ENCODE data around the gene ZFYVE9.
"Not testable (repeated sequence)": the region's sequence is repeated elsewhere in the genome, so short reads cannot be mapped to it uniquely, and the experiment has no call there.

The ZFYVE9 gene

DNA sequence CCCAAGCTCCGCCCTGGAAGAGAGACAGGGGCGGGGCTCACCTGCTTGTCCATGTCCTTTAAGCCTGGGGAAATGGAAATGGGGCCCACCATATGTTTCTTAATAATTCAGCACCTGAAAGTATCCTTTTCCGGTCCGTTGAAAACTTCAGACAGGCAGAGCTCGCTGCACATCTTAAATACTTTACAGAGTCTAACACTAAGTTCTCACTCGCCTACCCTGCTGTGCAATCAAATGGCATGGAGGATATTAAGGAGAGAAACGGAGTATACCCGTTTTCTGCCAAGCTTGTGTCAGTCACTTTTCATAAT lies 224.6 kb downstream of the ZFYVE9 start:
- H3K9me3 ChIP-seq (ENCODE audit: insufficient read depth, low read depth, low read length), result no peaks in the 10 kb centered on the region
- no peak overlapping the region for H2AK5ac ChIP-seq (ENCODE audit: low read length)
- H4K12ac ChIP-seq (ENCODE audit: low read depth, low read length), result no peak overlapping the region
- no peak overlapping the region for H3K27ac ChIP-seq (ENCODE audit: low read depth, low read length)
- H3K4me1 ChIP-seq (ENCODE audit: control insufficient read depth in 1 of 2, insufficient read depth in 2 of 2, low read length in 2 of 2), result peaks cover 11 to 12% of the 10 kb centered on the region in 2 experiments
- H3K23ac ChIP-seq (ENCODE audit: low read length), result no peak overlapping the region
- H3K9ac ChIP-seq (ENCODE audit: low read length), result no peak overlapping the region
- H3K4ac ChIP-seq (ENCODE audit: low read depth, low read length), result no peak overlapping the region
- peaks cover 10% of the 10 kb centered on the region for H3K79me1 ChIP-seq (ENCODE audit: low read length)
- H3K4me3 ChIP-seq (ENCODE audit: low read depth, low read length), result peak overlapping the region; percentile 85
- H3K79me2 ChIP-seq (ENCODE audit: control insufficient read depth, insufficient read depth, low read length, poor library complexity), result peaks cover 12% of the 10 kb centered on the region
- peak overlapping the region; percentile 22 for H3K4me2 ChIP-seq (ENCODE audit: low read length)
- no peak overlapping the region for H2AFZ ChIP-seq (ENCODE audit: insufficient read depth, low read length, poor library complexity)
- H3K18ac ChIP-seq (ENCODE audit: low read length), result no peak overlapping the region
- peak overlapping the region; percentile 37 for H4K8ac ChIP-seq (ENCODE audit: low read depth, low read length)
- no peak for DNase-seq
- H2BK12ac ChIP-seq (ENCODE audit: low read length), result no peak overlapping the region
- H3K14ac ChIP-seq (ENCODE audit: low read length), result no peak overlapping the region
- no peak overlapping the region for H2BK5ac ChIP-seq (ENCODE audit: low read depth, low read length, poor library complexity)
- H3K36me3 ChIP-seq (ENCODE audit: control insufficient read depth in 1 of 2, insufficient read depth in 2 of 2, low read length in 2 of 2), result peaks cover 11 to 20% of the 10 kb centered on the region in 2 experiments
- no peak overlapping the region for H2BK120ac ChIP-seq (ENCODE audit: insufficient read depth, low read length, poor library complexity)
- H3K27me3 ChIP-seq (ENCODE audit: insufficient read depth, low read length), result no peaks in the 10 kb centered on the region
- H4K91ac ChIP-seq (ENCODE audit: low read depth, low read length), result no peak overlapping the region
- no CpG with 5 or more reads among the region's 8 CpGs for WGBS (ENCODE audit: extremely low coverage, insufficient coverage, insufficient read length)

DNA sequence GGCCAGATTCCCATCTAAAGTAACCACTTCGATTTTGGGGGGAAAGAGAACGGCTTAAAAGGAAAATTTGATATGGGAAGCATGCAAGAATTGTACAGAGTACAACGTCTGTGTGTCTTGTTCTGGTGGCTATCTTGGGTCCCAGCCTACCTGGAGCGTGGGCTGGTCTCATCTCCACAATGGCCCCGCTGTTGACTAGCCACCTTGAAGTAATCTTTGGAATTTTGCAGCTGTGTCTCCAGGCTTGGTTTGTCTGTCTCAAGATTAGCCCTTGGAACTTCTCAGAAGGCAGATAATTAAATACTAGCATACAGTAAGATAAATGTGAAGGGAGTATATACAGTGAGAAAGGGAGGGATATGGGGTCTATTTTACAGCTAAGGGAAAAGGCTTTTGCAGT lies 225.4 kb downstream of the ZFYVE9 start:
- Histone ChIP-seq H2BK120ac (ENCODE audit: insufficient read depth, low read length, poor library complexity) (no peak overlapping the region), H2AK5ac (ENCODE audit: low read length) (no peak overlapping the region), H3K4ac (ENCODE audit: low read depth, low read length) (no peak overlapping the region), H2AFZ (ENCODE audit: insufficient read depth, low read length, poor library complexity) (no peak overlapping the region), H4K12ac (ENCODE audit: low read depth, low read length) (no peak overlapping the region), H3K4me2 (ENCODE audit: low read length) (no peak overlapping the region), H3K23ac (ENCODE audit: low read length) (no peak overlapping the region), H3K79me2 (ENCODE audit: control insufficient read depth, insufficient read depth, low read length, poor library complexity) (peaks cover 12% of the 10 kb centered on the region), H3K9me3 (ENCODE audit: insufficient read depth, low read depth, low read length) (no peaks in the 10 kb centered on the region), H3K9ac (ENCODE audit: low read length) (no peak overlapping the region), H4K8ac (ENCODE audit: low read depth, low read length) (no peak overlapping the region), H3K4me3 (ENCODE audit: low read depth, low read length) (no peak overlapping the region), H4K91ac (ENCODE audit: low read depth, low read length) (no peak overlapping the region), H3K36me3 (ENCODE audit: control insufficient read depth in 1 of 2, insufficient read depth in 2 of 2, low read length in 2 of 2) (peaks cover 4 to 13% of the 10 kb centered on the region in 2 experiments), H3K4me1 (ENCODE audit: control insufficient read depth in 1 of 2, insufficient read depth in 2 of 2, low read length in 2 of 2) (peaks cover 11 to 12% of the 10 kb centered on the region in 2 experiments), H3K79me1 (ENCODE audit: low read length) (peaks cover 10% of the 10 kb centered on the region), H3K14ac (ENCODE audit: low read length) (no peak overlapping the region), H3K27me3 (ENCODE audit: insufficient read depth, low read length) (no peaks in the 10 kb centered on the region), H2BK12ac (ENCODE audit: low read length) (no peak overlapping the region), H3K27ac (ENCODE audit: low read depth, low read length) (no peak overlapping the region), H2BK5ac (ENCODE audit: low read depth, low read length, poor library complexity) (no peak overlapping the region), H3K18ac (ENCODE audit: low read length) (no peak overlapping the region)
- no CpG with 5 or more reads among the region's 5 CpGs for WGBS (ENCODE audit: extremely low coverage, insufficient coverage, insufficient read length)
- DNase-seq, result no peak

DNA sequence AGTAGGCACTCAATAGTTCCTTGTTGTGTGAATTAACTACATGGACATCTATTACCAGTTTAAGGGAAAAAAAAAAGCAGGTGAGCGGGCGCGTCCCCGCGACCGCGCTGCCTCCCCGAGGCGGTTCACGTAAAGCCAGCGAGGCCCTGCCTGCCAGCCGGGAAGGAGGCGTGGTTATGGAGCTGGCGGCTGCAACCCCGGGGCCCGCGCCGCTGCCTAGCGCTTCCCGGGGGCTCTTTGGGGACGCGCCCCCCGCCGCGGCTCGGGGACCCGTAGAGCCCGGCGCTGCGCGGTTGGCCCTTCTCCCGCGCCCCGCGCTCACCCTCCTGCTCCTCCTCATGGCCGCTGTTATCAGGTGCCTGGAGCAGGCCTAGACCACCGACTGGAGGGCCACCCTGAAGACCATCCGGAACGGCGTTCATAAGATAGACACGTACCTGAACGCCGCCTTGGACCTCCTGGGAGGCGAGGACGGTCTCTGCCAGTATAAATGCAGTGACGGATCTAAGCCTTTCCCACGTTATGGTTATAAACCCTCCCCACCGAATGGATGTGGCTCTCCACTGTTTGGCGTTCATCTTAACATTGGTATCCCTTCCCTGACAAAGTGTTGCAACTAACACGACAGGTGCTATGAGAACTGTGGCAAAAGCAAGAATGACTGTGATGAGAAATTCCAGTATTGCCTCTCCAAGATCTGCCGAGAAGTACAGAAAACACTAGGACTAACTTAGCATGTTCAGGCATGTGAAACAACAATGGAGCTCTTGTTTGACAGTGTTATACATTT lies 226.7 kb downstream of the ZFYVE9 start:
- H3K4ac ChIP-seq (ENCODE audit: low read depth, low read length), result no peak overlapping the region
- H3K4me2 ChIP-seq (ENCODE audit: low read length), result peak overlapping the region; percentile 89
- H2AK5ac ChIP-seq (ENCODE audit: low read length), result no peak overlapping the region
- peaks cover 12% of the 10 kb centered on the region for H3K79me2 ChIP-seq (ENCODE audit: control insufficient read depth, insufficient read depth, low read length, poor library complexity)
- H3K27ac ChIP-seq (ENCODE audit: low read depth, low read length), result no peak overlapping the region
- peak overlapping the region; percentile 72 for H4K8ac ChIP-seq (ENCODE audit: low read depth, low read length)
- WGBS (ENCODE audit: extremely low coverage, insufficient coverage, insufficient read length), result no CpG with 5 or more reads among the region's 51 CpGs
- peak overlapping the region; percentile 82 for H3K4me3 ChIP-seq (ENCODE audit: low read depth, low read length)
- H3K4me1 ChIP-seq (ENCODE audit: control insufficient read depth in 1 of 2, insufficient read depth in 2 of 2, low read length in 2 of 2), result peaks cover 11 to 12% of the 10 kb centered on the region in 2 experiments
- H3K9ac ChIP-seq (ENCODE audit: low read length), result peak overlapping the region; percentile 73
- H4K91ac ChIP-seq (ENCODE audit: low read depth, low read length), result peak overlapping the region; percentile 41
- peak overlapping the region; percentile 8 for H3K18ac ChIP-seq (ENCODE audit: low read length)
- peak; percentile 46 to 69 for DNase-seq
- H4K12ac ChIP-seq (ENCODE audit: low read depth, low read length), result no peak overlapping the region
- no peaks in the 10 kb centered on the region for H3K9me3 ChIP-seq (ENCODE audit: insufficient read depth, low read depth, low read length)
- H3K79me1 ChIP-seq (ENCODE audit: low read length), result peaks cover 10% of the 10 kb centered on the region
- peak overlapping the region; percentile 80 for H2AFZ ChIP-seq (ENCODE audit: insufficient read depth, low read length, poor library complexity)
- H2BK120ac ChIP-seq (ENCODE audit: insufficient read depth, low read length, poor library complexity), result no peak overlapping the region
- peaks cover 5 to 12% of the 10 kb centered on the region in 2 experiments for H3K36me3 ChIP-seq (ENCODE audit: control insufficient read depth in 1 of 2, insufficient read depth in 2 of 2, low read length in 2 of 2)
- no peak overlapping the region for H3K23ac ChIP-seq (ENCODE audit: low read length)
- H2BK5ac ChIP-seq (ENCODE audit: low read depth, low read length, poor library complexity), result no peak overlapping the region
- peak overlapping the region; percentile 74 for H3K14ac ChIP-seq (ENCODE audit: low read length)
- H2BK12ac ChIP-seq (ENCODE audit: low read length), result no peak overlapping the region
- H3K27me3 ChIP-seq (ENCODE audit: insufficient read depth, low read length), result no peaks in the 10 kb centered on the region

DNA sequence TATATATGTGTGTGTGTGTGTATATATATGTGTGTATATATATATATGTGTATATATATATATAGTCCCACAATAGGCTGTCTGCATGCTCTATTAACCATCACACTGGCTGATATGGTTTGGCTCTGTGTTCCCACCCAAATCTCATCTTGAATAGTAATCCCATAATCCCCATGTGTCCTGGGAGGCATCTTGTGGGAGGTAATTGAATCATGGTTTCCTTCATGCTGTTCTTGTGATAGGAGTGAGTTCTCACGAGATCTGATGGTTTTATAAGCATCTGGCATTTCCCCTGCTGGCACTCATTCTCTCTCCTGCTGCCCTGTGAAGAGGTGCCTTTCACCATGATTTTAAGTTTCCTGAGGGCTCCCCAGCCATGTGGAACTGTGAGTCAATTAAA lies 228.0 kb downstream of the ZFYVE9 start:
- no CpG with 5 or more reads among the region's 1 CpG for WGBS (ENCODE audit: extremely low coverage, insufficient coverage, insufficient read length)
- not testable (repeated sequence) for H3K18ac ChIP-seq (ENCODE audit: low read length); H2AFZ ChIP-seq (ENCODE audit: insufficient read depth, low read length, poor library complexity); H2BK120ac ChIP-seq (ENCODE audit: insufficient read depth, low read length, poor library complexity); H3K27ac ChIP-seq (ENCODE audit: low read depth, low read length); H2AK5ac ChIP-seq (ENCODE audit: low read length); H3K9me3 ChIP-seq (ENCODE audit: insufficient read depth, low read depth, low read length); H3K9ac ChIP-seq (ENCODE audit: low read length); H3K79me1 ChIP-seq (ENCODE audit: low read length); H4K8ac ChIP-seq (ENCODE audit: low read depth, low read length); H3K4me1 ChIP-seq (ENCODE audit: control insufficient read depth in 1 of 2, insufficient read depth in 2 of 2, low read length in 2 of 2); H3K4ac ChIP-seq (ENCODE audit: low read depth, low read length); H3K23ac ChIP-seq (ENCODE audit: low read length); H3K4me3 ChIP-seq (ENCODE audit: low read depth, low read length); H3K14ac ChIP-seq (ENCODE audit: low read length); H4K12ac ChIP-seq (ENCODE audit: low read depth, low read length); H2BK12ac ChIP-seq (ENCODE audit: low read length); H3K4me2 ChIP-seq (ENCODE audit: low read length); H4K91ac ChIP-seq (ENCODE audit: low read depth, low read length); DNase-seq; H3K27me3 ChIP-seq (ENCODE audit: insufficient read depth, low read length); H2BK5ac ChIP-seq (ENCODE audit: low read depth, low read length, poor library complexity)
- Histone ChIP-seq H3K36me3 (ENCODE audit: control insufficient read depth in 1 of 2, insufficient read depth in 2 of 2, low read length in 2 of 2) (peaks cover 7 to 16% of the 10 kb centered on the region in 2 experiments), H3K79me2 (ENCODE audit: control insufficient read depth, insufficient read depth, low read length, poor library complexity) (peaks cover 12% of the 10 kb centered on the region)

Measured in trophoblast cell (in vitro differentiated cells and primary cell).